ENCODE measurements around the gene CNTN4. TPM values are rescaled to one million over a fixed set of nuclear protein-coding genes. Genes with fewer than 3 reads are reported as not detected.

Gene CNTN4
- polyA plus RNA-seq, 1 experiment, result not detected

DNA sequence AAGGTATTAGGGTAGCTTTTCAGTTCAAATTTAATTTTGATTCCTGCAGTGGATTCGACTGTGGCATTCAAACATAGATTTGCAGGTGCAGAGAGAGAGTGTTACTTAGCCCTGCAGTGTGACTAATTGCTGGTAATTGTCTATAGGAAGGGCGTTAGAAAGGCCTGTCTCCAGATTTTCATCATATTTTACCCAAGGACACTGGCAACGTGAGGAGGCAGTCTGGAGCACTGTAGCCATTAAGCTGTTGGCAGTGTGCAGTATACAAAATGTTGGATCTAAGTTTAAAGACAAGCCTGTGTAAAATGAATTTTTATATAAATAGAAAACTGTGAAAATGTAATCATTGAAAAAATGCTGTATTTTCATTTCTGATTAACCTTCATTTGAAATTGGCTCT lies 342.9 kb downstream of the CNTN4 start:
- TF ChIP-seq, protein P1, sequence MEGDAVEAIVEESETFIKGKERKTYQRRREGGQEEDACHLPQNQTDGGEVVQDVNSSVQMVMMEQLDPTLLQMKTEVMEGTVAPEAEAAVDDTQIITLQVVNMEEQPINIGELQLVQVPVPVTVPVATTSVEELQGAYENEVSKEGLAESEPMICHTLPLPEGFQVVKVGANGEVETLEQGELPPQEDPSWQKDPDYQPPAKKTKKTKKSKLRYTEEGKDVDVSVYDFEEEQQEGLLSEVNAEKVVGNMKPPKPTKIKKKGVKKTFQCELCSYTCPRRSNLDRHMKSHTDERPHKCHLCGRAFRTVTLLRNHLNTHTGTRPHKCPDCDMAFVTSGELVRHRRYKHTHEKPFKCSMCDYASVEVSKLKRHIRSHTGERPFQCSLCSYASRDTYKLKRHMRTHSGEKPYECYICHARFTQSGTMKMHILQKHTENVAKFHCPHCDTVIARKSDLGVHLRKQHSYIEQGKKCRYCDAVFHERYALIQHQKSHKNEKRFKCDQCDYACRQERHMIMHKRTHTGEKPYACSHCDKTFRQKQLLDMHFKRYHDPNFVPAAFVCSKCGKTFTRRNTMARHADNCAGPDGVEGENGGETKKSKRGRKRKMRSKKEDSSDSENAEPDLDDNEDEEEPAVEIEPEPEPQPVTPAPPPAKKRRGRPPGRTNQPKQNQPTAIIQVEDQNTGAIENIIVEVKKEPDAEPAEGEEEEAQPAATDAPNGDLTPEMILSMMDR (IDR thresholded peaks at IDR 0.05; ENCODE audit: insufficient read depth, low read depth, low read length), result no peak
- CTCF ChIA-PET, result no interaction called here
- no peak for DNase-seq (ENCODE audit: low read depth)
- POLR2A ChIA-PET, result no interaction called here
- Histone ChIP-seq H3K4me3 (ENCODE audit: low read depth, low read length) (no peak overlapping the region), H3K36me3 (ENCODE audit: control insufficient read depth, insufficient read depth, low read length) (no peaks in the 10 kb centered on the region), H3K27me3 (ENCODE audit: control insufficient read depth, insufficient read depth, low read length) (no peaks in the 10 kb centered on the region)

GRCh38 chr3:2446146-2446545 lies 347.5 kb downstream of the CNTN4 start:
- Histone ChIP-seq H3K27me3 (ENCODE audit: control insufficient read depth, insufficient read depth, low read length) (no peaks in the 10 kb centered on the region), H3K36me3 (ENCODE audit: control insufficient read depth, insufficient read depth, low read length) (no peaks in the 10 kb centered on the region), H3K4me3 (ENCODE audit: low read depth, low read length) (no peak overlapping the region)
- TF ChIP-seq, protein P1 (IDR thresholded peaks at IDR 0.05; ENCODE audit: insufficient read depth, low read depth, low read length), result no peak
- ChIA-PET CTCF (no interaction called here), POLR2A (no interaction called here)
- no peak for DNase-seq (ENCODE audit: low read depth)

DNA sequence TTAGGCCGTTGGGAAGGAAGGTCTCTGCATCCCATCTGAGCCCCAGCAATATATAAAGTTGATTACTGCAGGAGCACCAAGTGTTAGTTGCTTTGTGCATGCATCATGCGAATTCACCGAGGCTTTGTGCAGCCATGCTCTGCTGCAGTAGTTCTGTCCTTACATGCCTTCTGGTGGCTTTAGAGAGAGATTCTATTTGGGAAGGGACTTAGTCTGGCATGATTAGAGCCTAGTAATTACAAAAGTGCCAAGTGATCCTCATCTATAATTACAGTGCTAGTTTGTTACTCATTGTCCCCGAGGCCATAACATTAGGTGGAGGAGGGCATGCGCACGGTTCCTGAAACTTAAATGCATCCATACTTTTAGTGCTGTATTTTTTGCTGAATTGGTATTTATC lies 353.6 kb downstream of the CNTN4 start:
- DNase-seq (ENCODE audit: low read depth), result no peak
- TF ChIP-seq, protein P1 (IDR thresholded peaks at IDR 0.05; ENCODE audit: insufficient read depth, low read depth, low read length), result no peak
- Histone ChIP-seq H3K27me3 (ENCODE audit: control insufficient read depth, insufficient read depth, low read length) (no peaks in the 10 kb centered on the region), H3K36me3 (ENCODE audit: control insufficient read depth, insufficient read depth, low read length) (no peaks in the 10 kb centered on the region), H3K4me3 (ENCODE audit: low read depth, low read length) (no peak overlapping the region)
- POLR2A ChIA-PET, result no interaction called here
- CTCF ChIA-PET, result no interaction called here

DNA sequence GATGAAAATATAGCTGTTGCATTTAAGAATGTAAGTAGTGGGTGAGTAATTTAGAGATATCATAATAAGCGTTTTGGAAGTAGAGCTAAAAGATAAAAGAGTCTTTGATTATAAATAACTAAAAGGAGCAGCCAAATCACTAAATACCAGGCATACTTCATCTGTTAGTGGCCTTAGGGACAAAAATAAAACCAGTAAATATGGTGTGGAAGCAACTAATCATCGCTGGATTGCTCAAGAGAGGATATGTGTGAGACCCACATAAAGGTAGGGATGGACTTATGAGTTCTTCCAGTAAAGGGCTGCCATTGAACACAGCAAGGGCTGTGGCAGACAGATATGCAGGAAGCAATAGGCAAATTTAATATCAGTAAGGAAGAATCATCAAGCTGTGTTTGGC lies 356.2 kb downstream of the CNTN4 start:
- ChIA-PET POLR2A (no interaction called here), CTCF (no interaction called here)
- Histone ChIP-seq H3K36me3 (ENCODE audit: control insufficient read depth, insufficient read depth, low read length) (no peaks in the 10 kb centered on the region), H3K4me3 (ENCODE audit: low read depth, low read length) (no peak overlapping the region), H3K27me3 (ENCODE audit: control insufficient read depth, insufficient read depth, low read length) (no peaks in the 10 kb centered on the region)
- DNase-seq (ENCODE audit: low read depth), result no peak
- TF ChIP-seq, protein P1 (IDR thresholded peaks at IDR 0.05; ENCODE audit: insufficient read depth, low read depth, low read length), result no peak

DNA sequence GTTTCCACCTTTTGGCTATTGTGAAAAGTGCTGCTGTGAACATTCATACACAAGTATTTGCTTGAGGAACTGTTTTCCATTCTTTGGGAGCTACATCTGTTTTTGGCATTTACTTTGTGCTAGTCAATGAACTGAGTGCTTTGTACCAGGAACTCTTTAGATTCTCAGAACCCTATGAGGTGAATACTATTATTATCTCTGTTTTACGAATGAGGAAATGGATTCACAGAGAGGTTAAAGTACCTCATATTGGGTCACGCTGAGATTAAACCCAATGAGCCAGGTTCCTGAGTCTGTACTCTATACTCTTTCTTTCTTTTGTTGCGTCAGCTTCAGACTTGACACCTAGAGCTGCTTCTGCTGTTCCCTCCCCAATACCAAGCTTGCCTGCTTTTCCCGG lies 358.1 kb downstream of the CNTN4 start:
- CTCF ChIA-PET, result no interaction called here
- Histone ChIP-seq H3K36me3 (ENCODE audit: control insufficient read depth, insufficient read depth, low read length) (no peaks in the 10 kb centered on the region), H3K4me3 (ENCODE audit: low read depth, low read length) (no peak overlapping the region), H3K27me3 (ENCODE audit: control insufficient read depth, insufficient read depth, low read length) (no peaks in the 10 kb centered on the region)
- POLR2A ChIA-PET, result no interaction called here
- TF ChIP-seq, protein P1 (IDR thresholded peaks at IDR 0.05; ENCODE audit: insufficient read depth, low read depth, low read length), result no peak
- DNase-seq (ENCODE audit: low read depth), result no peak

Measured in BJ (cell line).